RWPE2 (cell line): ENCODE measurements around the gene TMEM200C.

ENCODE experiments used
- ATAC-seq: fragments of 200-7000 bp; cut with Tn5 transposase; 3 replicates; pipeline ENCODE4 v1.9.1; 2021; ENCODE audit warnings: low read depth
- DNase-seq: peaks from one replicate; pipeline ENCODE4 v3.0.0-alpha.2; 2020; ENCODE audit warnings: low spot score
- H3K27ac ChIP-seq: fragments of 450-650 bp; 2 replicates; pipeline ENCODE4 v1.5.1; 2017; ENCODE audit warnings: mild to moderate bottlenecking; ENCODE audit not compliant: poor library complexity, severe bottlenecking
- H3K27me3 ChIP-seq: fragments of 250-450 bp; sonication (Bioruptor Pico); 2 replicates; pipeline ENCODE4 v1.5.1; 2021; ENCODE audit warnings: mild to moderate bottlenecking, moderate library complexity; ENCODE audit not compliant: insufficient read depth, poor library complexity, severe bottlenecking
- H3K36me3 ChIP-seq: fragments of 250-450 bp; sonication (Bioruptor Pico); 2 replicates; pipeline ENCODE4 v1.5.1; 2020; ENCODE audit warnings: low read depth, mild to moderate bottlenecking, moderate library complexity
- H3K4me1 ChIP-seq: fragments of 250-450 bp; sonication (Bioruptor Pico); 2 replicates; pipeline ENCODE4 v1.5.1; 2021; ENCODE audit warnings: mild to moderate bottlenecking, moderate library complexity; ENCODE audit not compliant: insufficient read depth, poor library complexity, severe bottlenecking
- H3K4me3 ChIP-seq: fragments of 250-450 bp; sonication (Bioruptor Pico); 2 replicates; pipeline ENCODE4 v1.5.1; 2021; ENCODE audit warnings: mild to moderate bottlenecking, moderate library complexity; ENCODE audit not compliant: severe bottlenecking
- H3K9me3 ChIP-seq: fragments of 250-450 bp; sonication (Bioruptor Pico); 2 replicates; pipeline ENCODE4 v1.5.1; 2021; ENCODE audit warnings: mild to moderate bottlenecking, moderate library complexity; ENCODE audit not compliant: severe bottlenecking
- TF ChIP-seq, protein P1 (sequence below): fragments of 450-650 bp; IDR thresholded peaks from one replicate; pipeline ENCODE4 v1.5.1; 2017; ENCODE audit warnings: mild to moderate bottlenecking, moderate library complexity; ENCODE audit not compliant: poor library complexity, severe bottlenecking

TMEM200C gene

DNA sequence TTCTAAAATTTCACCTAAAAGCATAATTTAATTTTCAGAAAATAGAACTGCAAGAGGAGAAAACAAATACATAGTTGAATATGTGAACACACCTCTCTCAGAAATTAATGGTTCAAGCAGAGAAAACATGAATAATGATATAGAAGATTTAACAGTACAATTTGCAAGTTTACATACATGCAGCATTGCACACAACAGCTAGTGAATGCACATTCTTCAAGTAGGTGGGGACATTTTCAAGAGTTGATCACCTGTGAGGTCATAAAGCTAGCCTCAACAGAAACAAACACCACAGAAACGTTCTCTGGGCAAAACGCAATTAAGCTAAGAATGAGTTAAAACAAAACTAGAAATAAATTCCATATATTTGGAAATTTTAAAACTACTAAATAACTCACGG, 38.1 kb downstream of the TMEM200C start:
- no peaks in the 10 kb centered on the region for H3K9me3 ChIP-seq
- no peak for ATAC-seq
- H3K27me3 ChIP-seq = peaks cover 2% of the 10 kb centered on the region

DNA sequence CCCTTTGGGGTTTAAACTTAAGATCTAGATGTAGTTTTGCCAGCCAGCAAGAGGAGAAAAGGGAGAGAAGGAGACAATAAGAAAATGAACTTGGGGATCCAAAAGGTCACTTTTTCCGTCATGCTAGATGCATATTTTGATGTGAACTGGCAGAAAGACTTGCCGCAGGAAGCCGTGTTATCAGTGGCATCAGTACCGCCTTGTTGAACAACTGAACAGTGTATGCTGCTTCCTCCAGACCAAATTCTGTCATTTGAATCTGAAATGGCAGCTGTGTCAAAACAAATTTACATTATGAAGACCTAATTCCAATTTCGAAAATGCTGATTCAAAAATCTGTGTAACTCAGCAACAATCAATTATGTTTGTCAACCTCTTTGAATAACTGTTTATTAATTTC, 42.1 kb downstream of the TMEM200C start:
- H3K36me3 ChIP-seq = no peaks in the 10 kb centered on the region
- ATAC-seq (no peak), DNase-seq (no peak)
- H3K27me3 ChIP-seq = peaks cover 2% of the 10 kb centered on the region
- no peaks in the 10 kb centered on the region for H3K9me3 ChIP-seq
- no peaks in the 10 kb centered on the region for H3K4me1 ChIP-seq
- H3K4me3 ChIP-seq = no peak overlapping the region
- TF ChIP-seq, protein P1, sequence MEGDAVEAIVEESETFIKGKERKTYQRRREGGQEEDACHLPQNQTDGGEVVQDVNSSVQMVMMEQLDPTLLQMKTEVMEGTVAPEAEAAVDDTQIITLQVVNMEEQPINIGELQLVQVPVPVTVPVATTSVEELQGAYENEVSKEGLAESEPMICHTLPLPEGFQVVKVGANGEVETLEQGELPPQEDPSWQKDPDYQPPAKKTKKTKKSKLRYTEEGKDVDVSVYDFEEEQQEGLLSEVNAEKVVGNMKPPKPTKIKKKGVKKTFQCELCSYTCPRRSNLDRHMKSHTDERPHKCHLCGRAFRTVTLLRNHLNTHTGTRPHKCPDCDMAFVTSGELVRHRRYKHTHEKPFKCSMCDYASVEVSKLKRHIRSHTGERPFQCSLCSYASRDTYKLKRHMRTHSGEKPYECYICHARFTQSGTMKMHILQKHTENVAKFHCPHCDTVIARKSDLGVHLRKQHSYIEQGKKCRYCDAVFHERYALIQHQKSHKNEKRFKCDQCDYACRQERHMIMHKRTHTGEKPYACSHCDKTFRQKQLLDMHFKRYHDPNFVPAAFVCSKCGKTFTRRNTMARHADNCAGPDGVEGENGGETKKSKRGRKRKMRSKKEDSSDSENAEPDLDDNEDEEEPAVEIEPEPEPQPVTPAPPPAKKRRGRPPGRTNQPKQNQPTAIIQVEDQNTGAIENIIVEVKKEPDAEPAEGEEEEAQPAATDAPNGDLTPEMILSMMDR = no peak
- no peak overlapping the region for H3K27ac ChIP-seq

More for the DNA sequence above, 38.1 kb downstream of the TMEM200C start:
- H3K4me3 ChIP-seq = no peak overlapping the region
- no peaks in the 10 kb centered on the region for H3K4me1 ChIP-seq
- DNase-seq = no peak
- no peaks in the 10 kb centered on the region for H3K36me3 ChIP-seq
- TF ChIP-seq, protein P1 = no peak
- no peak overlapping the region for H3K27ac ChIP-seq

DNA sequence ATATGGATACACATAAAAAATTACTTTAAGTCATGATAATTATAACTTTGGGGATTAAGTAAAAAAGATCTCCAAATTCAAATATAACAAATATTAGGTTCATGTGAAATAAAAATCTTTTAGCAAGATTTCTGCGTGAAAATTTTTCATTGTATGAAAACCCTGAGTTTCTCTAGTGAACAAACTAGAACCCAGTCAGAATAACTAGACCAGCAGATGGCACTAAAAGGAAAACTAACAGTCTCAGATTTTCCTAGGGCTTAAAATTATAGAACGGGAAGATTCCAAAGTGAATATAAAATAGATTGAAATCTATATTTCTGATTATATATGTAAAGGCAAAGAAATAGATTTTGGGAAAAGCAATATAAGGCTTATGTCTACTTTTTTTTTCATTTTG, 43.3 kb downstream of the TMEM200C start:
- no peak for ATAC-seq
- no peak for DNase-seq

DNA sequence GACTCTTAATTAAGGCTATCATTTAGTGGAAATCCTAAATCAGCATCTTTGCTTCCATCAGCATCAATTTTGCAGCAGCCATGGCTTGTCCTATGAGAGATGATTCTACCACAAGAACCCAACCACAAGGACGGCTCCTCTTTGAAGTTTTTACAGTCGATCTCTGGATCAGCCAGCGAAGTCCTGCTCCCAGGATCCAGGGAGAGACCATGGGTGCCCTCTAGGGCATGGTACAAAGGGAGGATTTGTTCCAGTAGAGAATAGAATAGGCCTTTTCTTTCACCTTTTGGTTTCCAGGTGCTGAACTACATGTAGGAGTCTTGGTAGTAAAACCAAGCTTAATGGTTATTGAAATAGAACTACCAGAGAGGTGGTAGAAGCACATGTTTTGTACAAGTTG, 52.7 kb downstream of the TMEM200C start:
- no peaks in the 10 kb centered on the region for H3K4me1 ChIP-seq

More for the DNA sequence above, 43.3 kb downstream of the TMEM200C start:
- no peak overlapping the region for H3K27ac ChIP-seq
- TF ChIP-seq, protein P1 = peak; percentile 31
- no peaks in the 10 kb centered on the region for H3K4me1 ChIP-seq
- H3K4me3 ChIP-seq = no peak overlapping the region
- H3K36me3 ChIP-seq = no peaks in the 10 kb centered on the region
- peaks cover 2% of the 10 kb centered on the region for H3K27me3 ChIP-seq
- no peaks in the 10 kb centered on the region for H3K9me3 ChIP-seq

DNA sequence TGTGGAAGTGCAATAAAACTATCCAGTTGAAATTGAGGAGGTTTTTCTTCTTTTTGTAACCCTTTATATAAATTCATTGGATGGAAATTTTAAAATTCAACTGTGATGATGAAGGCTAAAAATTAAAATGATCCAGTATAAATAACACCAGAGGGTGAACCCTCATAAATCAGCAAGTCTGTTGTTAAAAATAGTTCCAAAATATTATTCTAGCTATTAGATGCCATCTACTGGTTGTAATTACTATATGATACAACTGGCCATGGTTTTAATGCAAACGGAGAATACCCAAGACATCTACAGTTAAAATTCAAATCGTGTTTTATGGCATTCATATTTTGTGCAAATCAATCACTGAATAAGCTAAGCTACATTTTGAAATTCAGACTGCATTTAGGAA, 53.8 kb downstream of the TMEM200C start:
- no peak overlapping the region for H3K4me3 ChIP-seq

More for the DNA sequence above, 52.7 kb downstream of the TMEM200C start:
- Histone ChIP-seq H3K27me3 (no peaks in the 10 kb centered on the region), H3K4me3 (no peak overlapping the region), H3K9me3 (no peaks in the 10 kb centered on the region), H3K36me3 (no peaks in the 10 kb centered on the region), H3K27ac (no peak overlapping the region)
- TF ChIP-seq, protein P1 = no peak
- DNase-seq (no peak), ATAC-seq (no peak)

More for the DNA sequence above, 53.8 kb downstream of the TMEM200C start:
- DNase-seq (no peak), ATAC-seq (no peak)
- H3K27me3 ChIP-seq = no peaks in the 10 kb centered on the region
- H3K36me3 ChIP-seq = no peaks in the 10 kb centered on the region
- TF ChIP-seq, protein P1 = no peak
- no peaks in the 10 kb centered on the region for H3K4me1 ChIP-seq
- no peak overlapping the region for H3K27ac ChIP-seq
- no peaks in the 10 kb centered on the region for H3K9me3 ChIP-seq
